ENCODE results near the gene PARM1.

Gene PARM1

GRCh38 chr4:75054078-75054477 is 121.2 kb downstream of the PARM1 start:
- TF ChIP-seq CTCF (IDR thresholded peaks at IDR 0.05; ENCODE audit: low read depth, low read length, missing control alignments) = no peak

GRCh38 chr4:75056277-75056676 is 123.4 kb downstream of the PARM1 start:
- no peak for TF ChIP-seq CTCF (IDR thresholded peaks at IDR 0.05; ENCODE audit: low read depth, low read length, missing control alignments)
- no peak for DNase-seq (ENCODE audit: extremely low read depth, low read depth)
- H3K4me3 ChIP-seq (replicated peaks; ENCODE audit: low read depth, low read length) = no peak overlapping the region

More at GRCh38 chr4:75054078-75054477, 121.2 kb downstream of the PARM1 start:
- H3K4me3 ChIP-seq (replicated peaks; ENCODE audit: low read depth, low read length) = no peak overlapping the region
- no peak for DNase-seq (ENCODE audit: extremely low read depth, low read depth)

- H3K4me3 ChIP-seq (replicated peaks; ENCODE audit: low read depth, low read length) = no peak overlapping the region
- no peak for DNase-seq (ENCODE audit: extremely low read depth, low read depth)
- TF ChIP-seq CTCF (IDR thresholded peaks at IDR 0.05; ENCODE audit: low read depth, low read length, missing control alignments) = no peak
Observed at GRCh38 chr4:75057369-75057768, 124.5 kb downstream of the PARM1 start.

- H3K4me3 ChIP-seq (replicated peaks; ENCODE audit: low read depth, low read length) = no peak overlapping the region
- no peak for DNase-seq (ENCODE audit: extremely low read depth, low read depth)
- TF ChIP-seq CTCF (IDR thresholded peaks at IDR 0.05; ENCODE audit: low read depth, low read length, missing control alignments) = no peak
Observed at GRCh38 chr4:75058486-75058885, 125.6 kb downstream of the PARM1 start.

DNA sequence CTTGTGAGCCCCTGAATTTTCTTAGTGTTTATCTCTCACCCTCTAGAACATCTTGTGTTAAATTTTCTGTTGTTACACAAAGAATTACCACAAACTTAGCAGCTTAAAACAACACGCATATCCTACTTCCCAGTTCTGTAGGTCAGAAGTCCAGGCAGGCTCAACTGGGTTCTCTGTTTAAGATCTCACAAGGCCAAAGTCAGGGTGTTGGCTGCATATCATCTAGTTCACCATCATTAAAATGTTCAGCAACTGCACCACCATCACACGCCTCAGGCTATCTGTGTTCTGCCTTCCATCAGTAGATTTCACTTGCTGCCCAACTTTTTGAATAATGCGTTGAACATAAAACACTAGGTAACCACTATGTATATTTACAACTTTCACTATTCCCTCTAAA is 130.5 kb downstream of the PARM1 start:
- no peak for TF ChIP-seq CTCF (IDR thresholded peaks at IDR 0.05; ENCODE audit: low read depth, low read length, missing control alignments)
- H3K4me3 ChIP-seq (replicated peaks; ENCODE audit: low read depth, low read length) = no peak overlapping the region
- no peak for DNase-seq (ENCODE audit: extremely low read depth, low read depth)

GRCh38 chr4:75065909-75066308 is 133.0 kb downstream of the PARM1 start:
- DNase-seq (ENCODE audit: extremely low read depth, low read depth) = no peak
- no peak for TF ChIP-seq CTCF (IDR thresholded peaks at IDR 0.05; ENCODE audit: low read depth, low read length, missing control alignments)
- no peak overlapping the region for H3K4me3 ChIP-seq (replicated peaks; ENCODE audit: low read depth, low read length)

- DNase-seq (ENCODE audit: extremely low read depth, low read depth) = no peak
- no peak overlapping the region for H3K4me3 ChIP-seq (replicated peaks; ENCODE audit: low read depth, low read length)
- no peak for TF ChIP-seq CTCF (IDR thresholded peaks at IDR 0.05; ENCODE audit: low read depth, low read length, missing control alignments)
Observed at GRCh38 chr4:75069493-75070074, 136.7 kb downstream of the PARM1 start.
